SK-N-SH treated with all-trans-retinoic acid at 6 μM for 48 hours (cell line): Measurements from ENCODE around the gene ACSM4.

Experiments used
- ATAC-seq: fragments of 200-7000 bp; cut with Tn5 transposase; 3 replicates; pipeline ENCODE4 v1.9.1; 2020; ENCODE audit warnings: mild to moderate bottlenecking, moderate library complexity
- ARNTL ChIP-seq: fragments of 450-650 bp; formaldehyde crosslinking; IDR thresholded peaks from 2 replicates; pipeline ENCODE4 v1.5.0; 2020; ENCODE audit warnings: low read depth, mild to moderate bottlenecking, moderate library complexity, borderline replicate concordance
- ESRRG ChIP-seq: fragments of 250-450 bp; sonication (Bioruptor Pico); IDR thresholded peaks from 2 replicates; pipeline ENCODE4 v1.6.1; 2021; ENCODE audit warnings: mild to moderate bottlenecking
- GLIS3 ChIP-seq: fragments of 250-450 bp; sonication (Bioruptor Pico); IDR thresholded peaks from 2 replicates; pipeline ENCODE4 v1.5.0; 2020; ENCODE audit warnings: mild to moderate bottlenecking, moderate library complexity
- ISL1 ChIP-seq: fragments of 250-450 bp; sonication (Bioruptor Pico); IDR thresholded peaks from 2 replicates; pipeline ENCODE4 v2.1.2; 2022; ENCODE audit warnings: mild to moderate bottlenecking, moderate library complexity
- OSR1 ChIP-seq: fragments of 250-450 bp; sonication (Bioruptor Pico); IDR thresholded peaks from 2 replicates; pipeline ENCODE4 v1.8.0; 2022; ENCODE audit warnings: moderate library complexity, mild to moderate bottlenecking, inconsistent platforms
- PPARA ChIP-seq: fragments of 250-450 bp; sonication (Bioruptor Pico); IDR thresholded peaks from 2 replicates; pipeline ENCODE4 v1.5.0; 2020; ENCODE audit warnings: mild to moderate bottlenecking, borderline replicate concordance
- RARB ChIP-seq: fragments of 250-450 bp; sonication (Bioruptor Pico); IDR thresholded peaks from 2 replicates; pipeline ENCODE4 v1.8.0; 2021; ENCODE audit warnings: mild to moderate bottlenecking, moderate library complexity
- TOX ChIP-seq: fragments of 250-450 bp; sonication (Bioruptor Pico); IDR thresholded peaks from 2 replicates; pipeline ENCODE4 v1.8.0; 2021; ENCODE audit warnings: mild to moderate bottlenecking, moderate library complexity, borderline replicate concordance
- ZC3H10 ChIP-seq: fragments of 250-450 bp; sonication (Bioruptor Pico); IDR thresholded peaks from 2 replicates; pipeline ENCODE4 v1.5.1; 2021; ENCODE audit warnings: mild to moderate bottlenecking, moderate library complexity
- ZFP30 ChIP-seq: fragments of 450-650 bp; formaldehyde crosslinking; IDR thresholded peaks from 2 replicates; pipeline ENCODE4 v1.5.0; 2022; ENCODE audit warnings: mild to moderate bottlenecking, moderate library complexity
- ZNF70 ChIP-seq: fragments of 450-650 bp; formaldehyde crosslinking; IDR thresholded peaks from 2 replicates; pipeline ENCODE4 v1.5.0; 2020; ENCODE audit warnings: mild to moderate bottlenecking, moderate library complexity
- ZNF8 ChIP-seq: fragments of 450-650 bp; formaldehyde crosslinking; IDR thresholded peaks from 2 replicates; pipeline ENCODE4 v1.5.0; 2020; ENCODE audit warnings: mild to moderate bottlenecking, moderate library complexity
- TF ChIP-seq, protein P1 (sequence below): fragments of 250-450 bp; sonication (Bioruptor Pico); IDR thresholded peaks from 2 replicates; pipeline ENCODE4 v1.5.0; 2020; ENCODE audit warnings: mild to moderate bottlenecking, moderate library complexity
- TF ChIP-seq, protein P2 (sequence below): fragments of 250-450 bp; sonication (Bioruptor Pico); IDR thresholded peaks from 2 replicates; pipeline ENCODE4 v1.8.0; 2021; ENCODE audit warnings: low read depth, mild to moderate bottlenecking, moderate library complexity, borderline replicate concordance
- TF ChIP-seq, protein P3 (sequence below): fragments of 250-450 bp; sonication (Bioruptor Pico); IDR thresholded peaks from 2 replicates; pipeline ENCODE4 v1.5.1; 2020; ENCODE audit warnings: low read depth, mild to moderate bottlenecking, moderate library complexity
- TF ChIP-seq, protein P4 (sequence below): fragments of 250-450 bp; sonication (Bioruptor Pico); IDR thresholded peaks from 2 replicates; pipeline ENCODE4 v1.8.0; 2020; ENCODE audit warnings: mild to moderate bottlenecking, moderate library complexity, borderline replicate concordance

The ACSM4 gene

DNA sequence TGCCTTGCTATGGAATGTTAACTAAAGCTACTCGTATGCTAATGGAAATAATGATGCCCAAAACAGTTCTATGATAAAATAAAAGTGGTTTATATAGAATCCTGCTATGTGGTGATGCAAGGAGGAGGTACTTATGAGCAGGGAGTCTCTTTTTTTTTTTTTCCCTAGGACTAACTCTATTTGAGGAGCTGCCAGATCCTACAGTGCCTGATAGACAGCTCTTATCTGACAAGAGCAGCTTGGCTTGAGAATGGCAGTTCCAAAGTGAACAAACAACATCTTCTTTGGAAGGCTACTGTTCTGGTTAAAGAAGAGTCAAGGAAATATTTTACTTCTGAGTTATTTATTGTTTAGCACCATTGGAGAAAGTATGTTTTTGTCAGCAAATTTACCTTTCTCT, 10.2 kb upstream of the ACSM4 start:
- ATAC-seq = no peak
- TF ChIP-seq ISL1 (CRISPR knock-in tag) = no peak
- TF ChIP-seq, protein P1, sequence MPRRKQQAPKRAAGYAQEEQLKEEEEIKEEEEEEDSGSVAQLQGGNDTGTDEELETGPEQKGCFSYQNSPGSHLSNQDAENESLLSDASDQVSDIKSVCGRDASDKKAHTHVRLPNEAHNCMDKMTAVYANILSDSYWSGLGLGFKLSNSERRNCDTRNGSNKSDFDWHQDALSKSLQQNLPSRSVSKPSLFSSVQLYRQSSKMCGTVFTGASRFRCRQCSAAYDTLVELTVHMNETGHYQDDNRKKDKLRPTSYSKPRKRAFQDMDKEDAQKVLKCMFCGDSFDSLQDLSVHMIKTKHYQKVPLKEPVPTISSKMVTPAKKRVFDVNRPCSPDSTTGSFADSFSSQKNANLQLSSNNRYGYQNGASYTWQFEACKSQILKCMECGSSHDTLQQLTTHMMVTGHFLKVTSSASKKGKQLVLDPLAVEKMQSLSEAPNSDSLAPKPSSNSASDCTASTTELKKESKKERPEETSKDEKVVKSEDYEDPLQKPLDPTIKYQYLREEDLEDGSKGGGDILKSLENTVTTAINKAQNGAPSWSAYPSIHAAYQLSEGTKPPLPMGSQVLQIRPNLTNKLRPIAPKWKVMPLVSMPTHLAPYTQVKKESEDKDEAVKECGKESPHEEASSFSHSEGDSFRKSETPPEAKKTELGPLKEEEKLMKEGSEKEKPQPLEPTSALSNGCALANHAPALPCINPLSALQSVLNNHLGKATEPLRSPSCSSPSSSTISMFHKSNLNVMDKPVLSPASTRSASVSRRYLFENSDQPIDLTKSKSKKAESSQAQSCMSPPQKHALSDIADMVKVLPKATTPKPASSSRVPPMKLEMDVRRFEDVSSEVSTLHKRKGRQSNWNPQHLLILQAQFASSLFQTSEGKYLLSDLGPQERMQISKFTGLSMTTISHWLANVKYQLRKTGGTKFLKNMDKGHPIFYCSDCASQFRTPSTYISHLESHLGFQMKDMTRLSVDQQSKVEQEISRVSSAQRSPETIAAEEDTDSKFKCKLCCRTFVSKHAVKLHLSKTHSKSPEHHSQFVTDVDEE (CRISPR knock-in tag) = no peak
- no peak for TF ChIP-seq ZNF70 (CRISPR knock-in tag)

DNA sequence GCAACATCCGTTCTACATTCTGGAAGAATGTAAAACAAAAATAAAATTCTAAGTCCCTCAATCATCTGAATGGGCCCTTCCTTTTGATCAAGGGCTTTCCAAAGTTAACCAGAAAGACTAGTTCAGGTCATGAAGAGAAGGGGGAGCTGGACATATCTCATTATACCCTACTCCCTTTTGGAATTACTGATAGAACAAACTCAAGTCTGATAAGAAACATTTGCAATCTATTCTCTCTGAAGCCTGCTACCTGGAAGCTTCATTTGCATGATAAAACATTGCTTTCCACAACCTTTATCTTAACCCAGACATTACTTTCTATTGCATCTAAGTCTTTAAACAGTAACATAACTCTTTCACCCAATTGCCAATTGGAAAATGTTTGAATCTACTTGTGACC, 8.3 kb upstream of the ACSM4 start:
- TF ChIP-seq ZNF8 (CRISPR knock-in tag) (no peak), ZC3H10 (CRISPR knock-in tag) (no peak), TOX (CRISPR knock-in tag) (no peak), GLIS3 (CRISPR knock-in tag) (no peak), PPARA (CRISPR knock-in tag) (no peak), ARNTL (no peak), ESRRG (CRISPR knock-in tag) (no peak), RARB (CRISPR knock-in tag) (no peak), OSR1 (CRISPR knock-in tag) (no peak), ZFP30 (CRISPR knock-in tag) (no peak)
- TF ChIP-seq, protein P2, sequence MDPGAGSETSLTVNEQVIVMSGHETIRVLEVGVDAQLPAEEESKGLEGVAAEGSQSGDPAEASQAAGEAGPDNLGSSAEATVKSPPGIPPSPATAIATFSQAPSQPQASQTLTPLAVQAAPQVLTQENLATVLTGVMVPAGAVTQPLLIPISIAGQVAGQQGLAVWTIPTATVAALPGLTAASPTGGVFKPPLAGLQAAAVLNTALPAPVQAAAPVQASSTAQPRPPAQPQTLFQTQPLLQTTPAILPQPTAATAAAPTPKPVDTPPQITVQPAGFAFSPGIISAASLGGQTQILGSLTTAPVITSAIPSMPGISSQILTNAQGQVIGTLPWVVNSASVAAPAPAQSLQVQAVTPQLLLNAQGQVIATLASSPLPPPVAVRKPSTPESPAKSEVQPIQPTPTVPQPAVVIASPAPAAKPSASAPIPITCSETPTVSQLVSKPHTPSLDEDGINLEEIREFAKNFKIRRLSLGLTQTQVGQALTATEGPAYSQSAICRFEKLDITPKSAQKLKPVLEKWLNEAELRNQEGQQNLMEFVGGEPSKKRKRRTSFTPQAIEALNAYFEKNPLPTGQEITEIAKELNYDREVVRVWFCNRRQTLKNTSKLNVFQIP (CRISPR knock-in tag) = no peak
- TF ChIP-seq, protein P3, sequence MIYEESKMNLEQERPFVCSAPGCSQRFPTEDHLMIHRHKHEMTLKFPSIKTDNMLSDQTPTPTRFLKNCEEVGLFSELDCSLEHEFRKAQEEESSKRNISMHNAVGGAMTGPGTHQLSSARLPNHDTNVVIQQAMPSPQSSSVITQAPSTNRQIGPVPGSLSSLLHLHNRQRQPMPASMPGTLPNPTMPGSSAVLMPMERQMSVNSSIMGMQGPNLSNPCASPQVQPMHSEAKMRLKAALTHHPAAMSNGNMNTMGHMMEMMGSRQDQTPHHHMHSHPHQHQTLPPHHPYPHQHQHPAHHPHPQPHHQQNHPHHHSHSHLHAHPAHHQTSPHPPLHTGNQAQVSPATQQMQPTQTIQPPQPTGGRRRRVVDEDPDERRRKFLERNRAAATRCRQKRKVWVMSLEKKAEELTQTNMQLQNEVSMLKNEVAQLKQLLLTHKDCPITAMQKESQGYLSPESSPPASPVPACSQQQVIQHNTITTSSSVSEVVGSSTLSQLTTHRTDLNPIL (CRISPR knock-in tag) = no peak
- TF ChIP-seq, protein P4, sequence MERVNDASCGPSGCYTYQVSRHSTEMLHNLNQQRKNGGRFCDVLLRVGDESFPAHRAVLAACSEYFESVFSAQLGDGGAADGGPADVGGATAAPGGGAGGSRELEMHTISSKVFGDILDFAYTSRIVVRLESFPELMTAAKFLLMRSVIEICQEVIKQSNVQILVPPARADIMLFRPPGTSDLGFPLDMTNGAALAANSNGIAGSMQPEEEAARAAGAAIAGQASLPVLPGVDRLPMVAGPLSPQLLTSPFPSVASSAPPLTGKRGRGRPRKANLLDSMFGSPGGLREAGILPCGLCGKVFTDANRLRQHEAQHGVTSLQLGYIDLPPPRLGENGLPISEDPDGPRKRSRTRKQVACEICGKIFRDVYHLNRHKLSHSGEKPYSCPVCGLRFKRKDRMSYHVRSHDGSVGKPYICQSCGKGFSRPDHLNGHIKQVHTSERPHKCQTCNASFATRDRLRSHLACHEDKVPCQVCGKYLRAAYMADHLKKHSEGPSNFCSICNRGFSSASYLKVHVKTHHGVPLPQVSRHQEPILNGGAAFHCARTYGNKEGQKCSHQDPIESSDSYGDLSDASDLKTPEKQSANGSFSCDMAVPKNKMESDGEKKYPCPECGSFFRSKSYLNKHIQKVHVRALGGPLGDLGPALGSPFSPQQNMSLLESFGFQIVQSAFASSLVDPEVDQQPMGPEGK (CRISPR knock-in tag) = no peak
- TF ChIP-seq, all 23 proteins: peak for 0
- ATAC-seq = no peak

DNA sequence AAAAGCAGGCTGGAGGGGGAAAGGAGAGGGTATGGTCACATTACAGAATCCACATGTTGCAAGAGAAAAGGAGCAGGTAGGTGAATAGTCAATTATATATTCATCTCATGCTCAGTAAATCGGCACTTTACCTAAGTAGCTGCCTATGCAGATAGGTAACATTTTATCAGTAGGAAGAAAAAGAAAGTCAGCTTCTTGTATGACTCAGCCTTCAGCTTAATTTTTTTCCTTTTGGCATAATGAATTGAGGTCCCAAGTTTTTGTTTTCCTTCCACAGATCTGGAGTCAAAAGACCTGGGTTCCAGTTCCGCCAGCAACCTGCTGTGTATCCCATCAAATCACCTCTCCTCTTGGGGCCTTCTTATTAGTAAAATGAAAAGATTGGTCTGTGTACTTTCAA, 6.0 kb upstream of the ACSM4 start:
- TF ChIP-seq, protein P1 (CRISPR knock-in tag) = no peak
- no peak for TF ChIP-seq TOX (CRISPR knock-in tag)
- TF ChIP-seq, protein P3 (CRISPR knock-in tag) = no peak
- TF ChIP-seq, protein P4 (CRISPR knock-in tag) = no peak
- TF ChIP-seq, all 23 proteins: peak for 0
- ATAC-seq = no peak
